Muscle of arm (tissue), 12 donors: ENCODE data around the gene HSD17B1. TPM values are rescaled to one million over a fixed set of nuclear protein-coding genes. Genes with fewer than 3 reads are reported as not detected.

ENCODE experiments used
- DNase-seq: peaks from one replicate; pipeline ENCODE4 v3.0.0-alpha.2; 2013
- polyA plus RNA-seq, 12 donors: library from polyadenylated mRNA; unstranded; fragments of 120-200 nt; gene quantifications; one replicate each; pipeline ENCODE4 v1.2.1, GENCODE V29; 2013; ENCODE audit not compliant: insufficient read length in 12 of 12

HSD17B1 gene
- polyA plus RNA-seq, 12 donors = 1.6 to 5.2 (median 2.3) TPM; not detected in 1

- no peak for DNase-seq
Observed at GRCh38 chr17:42566215-42566882, 13.6 kb downstream of the HSD17B1 start.

- peak; percentile 92 for DNase-seq
Observed at GRCh38 chr17:42566883-42567573, 14.3 kb downstream of the HSD17B1 start, which contains the start of gene MLX. TSS of gene MLX (plus strand) at chr17:42567100. CDS start at chr17:42567125, 25 bp downstream.

GRCh38 chr17:42568341-42569111, 15.8 kb downstream of the HSD17B1 start:
- no peak for DNase-seq

GRCh38 chr17:42571435-42572225, 18.9 kb downstream of the HSD17B1 start:
- DNase-seq = no peak

GRCh38 chr17:42573095-42573494, 20.4 kb downstream of the HSD17B1 start:
- no peak for DNase-seq

GRCh38 chr17:42574463-42574862, 21.7 kb downstream of the HSD17B1 start:
- DNase-seq = no peak

- no peak for DNase-seq
Observed at GRCh38 chr17:42577140-42577531, 24.4 kb downstream of the HSD17B1 start.

GRCh38 chr17:42577532-42578281, 25.0 kb downstream of the HSD17B1 start, which contains the start of gene PSMC3IP:
TSS of gene PSMC3IP (minus strand) at chr17:42577729. CDS start at chr17:42577686, 43 bp downstream.
- peak; percentile 95 for DNase-seq

- DNase-seq = peak; percentile 70
Observed at GRCh38 chr17:42578282-42578869, 25.7 kb downstream of the HSD17B1 start.

- DNase-seq = no peak
Observed at GRCh38 chr17:42579794-42580551, 27.2 kb downstream of the HSD17B1 start.

- DNase-seq = no peak
Observed at GRCh38 chr17:42581744-42582270, 29.1 kb downstream of the HSD17B1 start.

- DNase-seq = no peak
Observed at GRCh38 chr17:42584880-42585279, 32.2 kb downstream of the HSD17B1 start.

GRCh38 chr17:42585353-42585752, 32.6 kb downstream of the HSD17B1 start:
- no peak for DNase-seq

- DNase-seq = no peak
Observed at GRCh38 chr17:42586514-42587230, 33.9 kb downstream of the HSD17B1 start.

- no peak for DNase-seq
Observed at GRCh38 chr17:42590886-42591285, 38.2 kb downstream of the HSD17B1 start.

GRCh38 chr17:42591411-42591810, 38.7 kb downstream of the HSD17B1 start:
- DNase-seq = no peak

GRCh38 chr17:42596386-42596785, 43.7 kb downstream of the HSD17B1 start:
- no peak for DNase-seq

- no peak for DNase-seq
Observed at GRCh38 chr17:42598905-42599304, 46.2 kb downstream of the HSD17B1 start.

- DNase-seq = no peak
Observed at GRCh38 chr17:42603318-42603717, 50.6 kb downstream of the HSD17B1 start.
